HEK293 (cell line): ENCODE data around the gene SYCP3.

Experiments used
- CTCF ChIA-PET: fragments of 350-600 bp; formaldehyde crosslinking; extraction: SDS; loops from one replicate; lab custom pipeline; 2021; ENCODE audit warnings: antibody characterized with exemption; lab: Yijun Ruan, JAX
- POLR2A ChIA-PET: fragments of 300-600 bp; formaldehyde crosslinking; extraction: SDS; loops from one replicate; lab custom pipeline; 2020; ENCODE audit warnings: antibody characterized with exemption, inconsistent platforms; lab: Yijun Ruan, JAX
- H3K27ac ChIP-seq: fragments of 200-500 bp; sonication (Bioruptor generic); 2 replicates; pipeline ENCODE4 v1.5.1; 2014; ENCODE audit warnings: low read depth, low read length, control low read depth, inconsistent platforms; ENCODE audit errors: extremely low read depth
- H3K36me3 ChIP-seq, 2 experiments: fragments of 200-500 bp in 1 of 2; sonication (Bioruptor generic) in 1 of 2; 1 replicate in 1 of 2; 2 replicates in 1 of 2; pipeline ENCODE4 v1.5.1; 2014 to 2017; ENCODE audit warnings: inconsistent platforms in 2 of 2, low read length in 2 of 2; ENCODE audit not compliant: control insufficient read depth in 2 of 2, insufficient read depth in 1 of 2
- H3K4me1 ChIP-seq: fragments of 200-500 bp; sonication (Bioruptor generic); 2 replicates; pipeline ENCODE4 v1.5.1; 2014; ENCODE audit warnings: mild to moderate bottlenecking, low read length, inconsistent platforms; ENCODE audit not compliant: control insufficient read depth, insufficient read depth
- H3K4me3 ChIP-seq: 2 replicates; pipeline ENCODE4 v1.5.1; 2011; ENCODE audit warnings: low read depth, mild to moderate bottlenecking, control low read depth, low read length, moderate library complexity
- H3K9me3 ChIP-seq: fragments of 200-500 bp; sonication (Bioruptor generic); 2 replicates; pipeline ENCODE4 v1.5.1; 2014; ENCODE audit warnings: low read depth, low read length, inconsistent platforms; ENCODE audit not compliant: control insufficient read depth, insufficient read depth
- GLIS1 ChIP-seq: fragments of 450-650 bp; formaldehyde crosslinking; IDR thresholded peaks from 2 replicates; pipeline ENCODE4 v1.5.1; 2016; ENCODE audit warnings: missing biosample characterization, missing genetic modification characterization
- OVOL3 ChIP-seq: fragments of 450-650 bp; formaldehyde crosslinking; IDR thresholded peaks from 2 replicates; pipeline ENCODE4 v1.5.1; 2016; ENCODE audit warnings: missing biosample characterization, missing genetic modification characterization
- REPIN1 ChIP-seq: fragments of 450-650 bp; formaldehyde crosslinking; IDR thresholded peaks from 2 replicates; pipeline ENCODE4 v1.5.1; 2017; ENCODE audit warnings: missing biosample characterization, missing genetic modification characterization, low read depth
- SCRT2 ChIP-seq: fragments of 450-650 bp; formaldehyde crosslinking; IDR thresholded peaks from 2 replicates; pipeline ENCODE4 v1.5.1; 2016; ENCODE audit warnings: missing biosample characterization, missing genetic modification characterization
- SP2 ChIP-seq: fragments of 450-650 bp; formaldehyde crosslinking; IDR thresholded peaks from 2 replicates; pipeline ENCODE4 v1.5.1; 2016; ENCODE audit warnings: missing biosample characterization, missing genetic modification characterization
- ZIC2 ChIP-seq: fragments of 450-650 bp; formaldehyde crosslinking; IDR thresholded peaks from 2 replicates; pipeline ENCODE4 v1.5.1; 2016; ENCODE audit warnings: missing biosample characterization, missing genetic modification characterization
- ZNF114 ChIP-seq: fragments of 450-650 bp; formaldehyde crosslinking; IDR thresholded peaks from 2 replicates; pipeline ENCODE4 v1.5.0; 2017; ENCODE audit warnings: missing biosample characterization, missing genetic modification characterization
- ZNF311 ChIP-seq: fragments of 450-650 bp; formaldehyde crosslinking; IDR thresholded peaks from 2 replicates; pipeline ENCODE4 v1.5.1; 2017; ENCODE audit warnings: missing biosample characterization, missing genetic modification characterization, borderline replicate concordance
- ZNF341 ChIP-seq: fragments of 450-650 bp; formaldehyde crosslinking; IDR thresholded peaks from 2 replicates; pipeline ENCODE4; 2016; ENCODE audit warnings: low read depth, missing biosample characterization, missing genetic modification characterization
- ZNF426 ChIP-seq: fragments of 450-650 bp; formaldehyde crosslinking; IDR thresholded peaks from 2 replicates; pipeline ENCODE4 v1.5.1; 2017; ENCODE audit warnings: missing biosample characterization, missing genetic modification characterization, mild to moderate bottlenecking, inconsistent platforms, moderate library complexity
- ZNF558 ChIP-seq: fragments of 450-650 bp; formaldehyde crosslinking; IDR thresholded peaks from 2 replicates; pipeline ENCODE4 v1.5.1; 2016; ENCODE audit warnings: missing biosample characterization, missing genetic modification characterization
- ZNF571 ChIP-seq: fragments of 450-650 bp; formaldehyde crosslinking; IDR thresholded peaks from 2 replicates; pipeline ENCODE4 v1.5.0; 2017; ENCODE audit warnings: missing biosample characterization, missing genetic modification characterization
- ZNF629 ChIP-seq: fragments of 450-650 bp; formaldehyde crosslinking; IDR thresholded peaks from 2 replicates; pipeline ENCODE4 v1.5.1; 2017; ENCODE audit warnings: missing biosample characterization, missing genetic modification characterization
- ZNF785 ChIP-seq: fragments of 450-650 bp; formaldehyde crosslinking; IDR thresholded peaks from 2 replicates; pipeline ENCODE4 v1.5.1; 2016; ENCODE audit warnings: missing biosample characterization, missing genetic modification characterization
- ZNF837 ChIP-seq: fragments of 450-650 bp; formaldehyde crosslinking; IDR thresholded peaks from 2 replicates; pipeline ENCODE4 v1.5.1; 2016; ENCODE audit warnings: missing biosample characterization, missing genetic modification characterization
- TF ChIP-seq, protein P1 (sequence below): fragments of 450-650 bp; formaldehyde crosslinking; IDR thresholded peaks from 2 replicates; pipeline ENCODE4 v1.5.1; 2017; ENCODE audit warnings: missing biosample characterization, missing genetic modification characterization
- TF ChIP-seq, protein P2 (sequence below): fragments of 450-650 bp; formaldehyde crosslinking; IDR thresholded peaks from 2 replicates; pipeline ENCODE4 v1.5.1; 2017; ENCODE audit warnings: missing biosample characterization, mild to moderate bottlenecking, missing genetic modification characterization, moderate library complexity
- TF ChIP-seq, protein P3 (sequence below): fragments of 450-650 bp; formaldehyde crosslinking; IDR thresholded peaks from 2 replicates; pipeline ENCODE4 v1.5.1; 2016; ENCODE audit warnings: missing biosample characterization, missing genetic modification characterization
- TF ChIP-seq, protein P4 (sequence below): fragments of 450-650 bp; formaldehyde crosslinking; IDR thresholded peaks from 2 replicates; pipeline ENCODE4 v1.5.1; 2017; ENCODE audit warnings: missing biosample characterization, missing genetic modification characterization

Gene SYCP3

DNA sequence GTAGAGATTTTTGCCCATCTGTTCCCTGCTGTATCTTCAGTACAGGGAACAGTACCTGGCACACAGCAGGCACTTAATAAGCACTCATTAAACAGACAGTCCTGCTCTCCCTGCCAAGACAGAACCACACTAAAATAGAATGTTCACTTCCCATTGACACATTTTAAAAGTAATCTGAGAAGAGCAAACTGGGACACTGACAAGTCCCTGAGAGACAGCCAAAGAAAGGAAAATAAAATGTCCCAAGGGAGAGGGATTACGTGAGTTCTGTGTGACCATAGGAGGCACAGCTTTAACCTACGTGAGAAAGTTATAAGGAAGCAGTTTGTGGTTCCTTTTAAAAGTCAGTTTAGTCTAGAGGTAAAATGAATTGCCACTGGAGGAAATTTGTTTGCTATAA, 43.9 kb upstream of the SYCP3 start (continued):
- peak; percentile 40; the same call in 1 of the 2 replicates for TF ChIP-seq ZNF629
- no peak for TF ChIP-seq ZIC2 (tag by site-specific recombination)

DNA sequence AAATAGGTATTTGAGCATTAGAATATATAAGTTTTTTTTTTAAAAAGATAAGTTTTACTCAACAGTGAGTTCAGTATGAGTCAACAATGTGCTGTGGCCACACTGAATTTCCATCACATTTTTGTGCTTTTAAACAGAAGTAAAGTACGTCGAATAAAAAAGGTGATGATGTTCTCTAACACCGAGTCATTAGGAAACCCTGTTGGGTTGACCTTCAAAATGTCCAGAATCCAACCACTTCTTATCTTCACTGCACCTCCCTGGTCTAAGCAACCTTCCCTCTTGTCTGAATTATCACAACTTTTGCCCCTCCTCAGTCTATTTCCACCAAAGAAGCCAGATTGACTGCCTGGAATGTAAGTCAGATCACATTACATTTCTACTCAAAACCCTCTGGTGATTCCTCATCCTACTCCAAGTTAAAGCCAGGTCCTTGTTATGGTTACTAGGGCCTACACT, 43.0 kb upstream of the SYCP3 start:
- Histone ChIP-seq H3K4me3 (no peak overlapping the region), H3K9me3 (no peaks in the 10 kb centered on the region), H3K36me3 (peaks cover 0 to 4% of the 10 kb centered on the region in 2 experiments; a peak in 1 of 3 replicates), H3K27ac (no peak overlapping the region), H3K4me1 (peaks cover 12% of the 10 kb centered on the region)
- ChIA-PET CTCF (interaction anchor here (1.2 kb wide), 1 partner anchor 9 kb away, joined by 3 read pairs; no protein-coding TSS in a partner anchor), POLR2A (no interaction called here)
- TF ChIP-seq, protein P1, sequence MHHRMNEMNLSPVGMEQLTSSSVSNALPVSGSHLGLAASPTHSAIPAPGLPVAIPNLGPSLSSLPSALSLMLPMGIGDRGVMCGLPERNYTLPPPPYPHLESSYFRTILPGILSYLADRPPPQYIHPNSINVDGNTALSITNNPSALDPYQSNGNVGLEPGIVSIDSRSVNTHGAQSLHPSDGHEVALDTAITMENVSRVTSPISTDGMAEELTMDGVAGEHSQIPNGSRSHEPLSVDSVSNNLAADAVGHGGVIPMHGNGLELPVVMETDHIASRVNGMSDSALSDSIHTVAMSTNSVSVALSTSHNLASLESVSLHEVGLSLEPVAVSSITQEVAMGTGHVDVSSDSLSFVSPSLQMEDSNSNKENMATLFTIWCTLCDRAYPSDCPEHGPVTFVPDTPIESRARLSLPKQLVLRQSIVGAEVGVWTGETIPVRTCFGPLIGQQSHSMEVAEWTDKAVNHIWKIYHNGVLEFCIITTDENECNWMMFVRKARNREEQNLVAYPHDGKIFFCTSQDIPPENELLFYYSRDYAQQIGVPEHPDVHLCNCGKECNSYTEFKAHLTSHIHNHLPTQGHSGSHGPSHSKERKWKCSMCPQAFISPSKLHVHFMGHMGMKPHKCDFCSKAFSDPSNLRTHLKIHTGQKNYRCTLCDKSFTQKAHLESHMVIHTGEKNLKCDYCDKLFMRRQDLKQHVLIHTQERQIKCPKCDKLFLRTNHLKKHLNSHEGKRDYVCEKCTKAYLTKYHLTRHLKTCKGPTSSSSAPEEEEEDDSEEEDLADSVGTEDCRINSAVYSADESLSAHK: no peak
- TF ChIP-seq ZNF571 (tag by site-specific recombination): no peak
- TF ChIP-seq ZNF837 (tag by site-specific recombination): no peak
- no peak for TF ChIP-seq SP2 (tag by site-specific recombination)
- no peak for TF ChIP-seq ZNF785 (tag by site-specific recombination)
- TF ChIP-seq ZNF426 (tag by site-specific recombination): no peak
- no peak for TF ChIP-seq ZNF341
- TF ChIP-seq SCRT2 (tag by site-specific recombination): no peak
- TF ChIP-seq, protein P2, sequence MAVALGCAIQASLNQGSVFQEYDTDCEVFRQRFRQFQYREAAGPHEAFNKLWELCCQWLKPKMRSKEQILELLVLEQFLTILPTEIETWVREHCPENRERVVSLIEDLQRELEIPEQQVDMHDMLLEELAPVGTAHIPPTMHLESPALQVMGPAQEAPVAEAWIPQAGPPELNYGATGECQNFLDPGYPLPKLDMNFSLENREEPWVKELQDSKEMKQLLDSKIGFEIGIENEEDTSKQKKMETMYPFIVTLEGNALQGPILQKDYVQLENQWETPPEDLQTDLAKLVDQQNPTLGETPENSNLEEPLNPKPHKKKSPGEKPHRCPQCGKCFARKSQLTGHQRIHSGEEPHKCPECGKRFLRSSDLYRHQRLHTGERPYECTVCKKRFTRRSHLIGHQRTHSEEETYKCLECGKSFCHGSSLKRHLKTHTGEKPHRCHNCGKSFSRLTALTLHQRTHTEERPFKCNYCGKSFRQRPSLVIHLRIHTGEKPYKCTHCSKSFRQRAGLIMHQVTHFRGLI (tag by site-specific recombination): no peak
- TF ChIP-seq, protein P3, sequence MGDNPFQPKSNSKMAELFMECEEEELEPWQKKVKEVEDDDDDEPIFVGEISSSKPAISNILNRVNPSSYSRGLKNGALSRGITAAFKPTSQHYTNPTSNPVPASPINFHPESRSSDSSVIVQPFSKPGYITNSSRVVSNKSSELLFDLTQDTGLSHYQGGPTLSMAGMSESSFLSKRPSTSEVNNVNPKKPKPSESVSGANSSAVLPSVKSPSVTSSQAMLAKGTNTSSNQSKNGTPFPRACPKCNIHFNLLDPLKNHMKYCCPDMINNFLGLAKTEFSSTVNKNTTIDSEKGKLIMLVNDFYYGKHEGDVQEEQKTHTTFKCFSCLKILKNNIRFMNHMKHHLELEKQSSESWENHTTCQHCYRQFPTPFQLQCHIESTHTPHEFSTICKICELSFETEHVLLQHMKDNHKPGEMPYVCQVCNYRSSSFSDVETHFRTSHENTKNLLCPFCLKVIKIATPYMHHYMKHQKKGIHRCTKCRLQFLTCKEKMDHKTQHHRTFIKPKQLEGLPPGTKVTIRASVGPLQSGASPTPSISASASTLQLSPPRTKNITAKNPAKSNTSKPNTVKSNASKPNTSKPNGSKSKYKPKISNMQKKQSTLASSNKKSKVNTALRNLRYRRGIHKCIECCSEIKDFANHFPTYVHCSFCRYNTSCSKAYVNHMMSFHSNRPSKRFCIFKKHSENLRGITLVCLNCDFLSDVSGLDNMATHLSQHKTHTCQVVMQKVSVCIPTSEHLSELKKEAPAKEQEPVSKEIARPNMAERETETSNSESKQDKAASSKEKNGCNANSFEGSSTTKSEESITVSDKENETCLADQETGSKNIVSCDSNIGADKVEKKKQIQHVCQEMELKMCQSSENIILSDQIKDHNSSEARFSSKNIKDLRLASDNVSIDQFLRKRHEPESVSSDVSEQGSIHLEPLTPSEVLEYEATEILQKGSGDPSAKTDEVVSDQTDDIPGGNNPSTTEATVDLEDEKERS: no peak
- no peak for TF ChIP-seq ZNF311 (tag by site-specific recombination)
- TF ChIP-seq ZNF114 (tag by site-specific recombination): no peak
- no peak for TF ChIP-seq OVOL3 (tag by site-specific recombination)
- TF ChIP-seq GLIS1: no peak
- no peak for TF ChIP-seq ZNF558

DNA sequence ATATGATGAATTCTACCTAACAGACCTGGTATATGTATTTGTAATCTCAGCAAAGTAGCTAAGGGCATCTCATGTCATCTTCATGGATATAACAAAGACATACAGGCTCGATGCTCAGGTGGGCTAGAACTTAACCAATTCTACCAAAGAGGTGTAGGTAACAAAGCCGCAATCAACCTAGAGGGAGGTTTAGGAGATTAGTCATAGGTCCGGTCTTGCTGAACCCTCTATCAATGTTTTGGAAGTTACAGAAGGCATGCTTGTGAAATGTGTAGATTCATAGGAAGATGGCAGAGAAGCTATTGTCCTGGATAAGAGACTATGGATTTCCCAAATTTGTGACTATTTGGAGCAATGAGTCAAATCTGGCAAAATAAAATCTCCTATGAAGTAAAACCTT, 42.6 kb upstream of the SYCP3 start:
- H3K9me3 ChIP-seq: no peaks in the 10 kb centered on the region
- TF ChIP-seq REPIN1 (tag by site-specific recombination): no peak
- TF ChIP-seq, protein P4, sequence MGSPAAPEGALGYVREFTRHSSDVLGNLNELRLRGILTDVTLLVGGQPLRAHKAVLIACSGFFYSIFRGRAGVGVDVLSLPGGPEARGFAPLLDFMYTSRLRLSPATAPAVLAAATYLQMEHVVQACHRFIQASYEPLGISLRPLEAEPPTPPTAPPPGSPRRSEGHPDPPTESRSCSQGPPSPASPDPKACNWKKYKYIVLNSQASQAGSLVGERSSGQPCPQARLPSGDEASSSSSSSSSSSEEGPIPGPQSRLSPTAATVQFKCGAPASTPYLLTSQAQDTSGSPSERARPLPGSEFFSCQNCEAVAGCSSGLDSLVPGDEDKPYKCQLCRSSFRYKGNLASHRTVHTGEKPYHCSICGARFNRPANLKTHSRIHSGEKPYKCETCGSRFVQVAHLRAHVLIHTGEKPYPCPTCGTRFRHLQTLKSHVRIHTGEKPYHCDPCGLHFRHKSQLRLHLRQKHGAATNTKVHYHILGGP: no peak
- CTCF ChIA-PET: interaction anchor here (0.6 to 1.2 kb wide), 2 partner anchors 9 to 455 kb away, joined by 3 read pairs; no protein-coding TSS in a partner anchor
- peaks cover 12% of the 10 kb centered on the region for H3K4me1 ChIP-seq
- H3K27ac ChIP-seq: no peak overlapping the region
- no peak overlapping the region for H3K4me3 ChIP-seq
- POLR2A ChIA-PET: no interaction called here
- peaks cover 0 to 8% of the 10 kb centered on the region in 2 experiments; a peak in 1 of 3 replicates for H3K36me3 ChIP-seq
